Measurements from ENCODE around the gene CCDC188.
A peak's percentile ranks its signal among the peaks of the same experiment; 100 is the strongest.

CCDC188 gene

GRCh38 chr22:20111689-20112622 lies 38.9 kb downstream of the CCDC188 start:
- no peak overlapping the region for H3K4me3 ChIP-seq (ENCODE audit: low read depth, low read length)
- POLR2A ChIA-PET, result interaction anchor here (0.7 to 1.5 kb wide), 5 partner anchors 10 to 146 kb away, joined by 3 to 6 read pairs (median 4); partner anchors contain the start of gene DGCR8
- no peaks in the 10 kb centered on the region for H3K9me3 ChIP-seq (ENCODE audit: control insufficient read depth, insufficient read depth, low read depth, low read length)
- CTCF ChIA-PET, result interaction anchor here (0.6 to 1.1 kb wide), 4 partner anchors 16 to 173 kb away, joined by 3 to 5 read pairs (median 4); no protein-coding TSS in a partner anchor
- peaks cover 4 to 93% of the 10 kb centered on the region in 2 experiments; a peak in 2 of 3 replicates for H3K36me3 ChIP-seq (ENCODE audit: control insufficient read depth in 2 of 2, insufficient read depth in 1 of 2, low read length in 2 of 2)
- no peak overlapping the region; the same call in 1 of the 2 replicates for H3K27ac ChIP-seq (ENCODE audit: extremely low read depth, low read depth, low read length)
- TF ChIP-seq SCRT2 (tag by site-specific recombination; IDR thresholded peaks at IDR 0.05) (peak; percentile 70), ZIC2 (tag by site-specific recombination; IDR thresholded peaks at IDR 0.05) (peak; percentile 58), SCRT1 (tag by site-specific recombination; IDR thresholded peaks at IDR 0.05; ENCODE audit: borderline replicate concordance) (peak; percentile 85), GLIS2 (tag by site-specific recombination; IDR thresholded peaks at IDR 0.05) (peak; percentile 40; the same call in 1 of the 2 replicates), HIC1 (tag by site-specific recombination; IDR thresholded peaks at IDR 0.05) (peak; percentile 73; the same call in 1 of the 2 replicates), ZNF404 (tag by site-specific recombination; IDR thresholded peaks at IDR 0.05) (no peak), ZBTB20 (tag by site-specific recombination; IDR thresholded peaks at IDR 0.05) (peak; percentile 39; the same call in 1 of the 2 replicates), ZNF843 (tag by site-specific recombination; IDR thresholded peaks at IDR 0.05) (no peak)
- H3K4me1 ChIP-seq (ENCODE audit: control insufficient read depth, insufficient read depth, low read length), result no peaks in the 10 kb centered on the region

GRCh38 chr22:20111045-20111688 lies 39.7 kb downstream of the CCDC188 start:
- Histone ChIP-seq H3K27ac (ENCODE audit: extremely low read depth, low read depth, low read length) (peak overlapping the region; percentile 18; the same call in 1 of the 2 replicates), H3K4me1 (ENCODE audit: control insufficient read depth, insufficient read depth, low read length) (no peaks in the 10 kb centered on the region), H3K36me3 (ENCODE audit: control insufficient read depth in 2 of 2, insufficient read depth in 1 of 2, low read length in 2 of 2) (peaks cover 4 to 99% of the 10 kb centered on the region in 2 experiments; a peak in 2 of 3 replicates), H3K4me3 (ENCODE audit: low read depth, low read length) (no peak overlapping the region), H3K9me3 (ENCODE audit: control insufficient read depth, insufficient read depth, low read depth, low read length) (no peaks in the 10 kb centered on the region)
- ChIA-PET CTCF (interaction anchor here (0.6 to 1.4 kb wide), 13 partner anchors 9 to 159 kb away, joined by 3 to 7 read pairs (median 3); no protein-coding TSS in a partner anchor), POLR2A (interaction anchor here (0.7 to 1.5 kb wide), 7 partner anchors 15 to 146 kb away, joined by 3 to 5 read pairs (median 3); partner anchors contain the start of gene DGCR8)
- TF ChIP-seq ZNF670 (tag by site-specific recombination; IDR thresholded peaks at IDR 0.05; ENCODE audit: low read depth) (no peak), ZFP37 (tag by site-specific recombination; IDR thresholded peaks at IDR 0.05) (peak; percentile 47; the same call in 1 of the 2 replicates), ZNF423 (tag by site-specific recombination; IDR thresholded peaks at IDR 0.05) (no peak), ZXDB (tag by site-specific recombination; IDR thresholded peaks at IDR 0.05) (peak; percentile 31; the same call in 1 of the 2 replicates), ZFP41 (tag by site-specific recombination; IDR thresholded peaks at IDR 0.05; ENCODE audit: borderline replicate concordance) (no peak), PRDM10 (tag by site-specific recombination; IDR thresholded peaks at IDR 0.05) (no peak), ZNF571 (tag by site-specific recombination; IDR thresholded peaks at IDR 0.05) (no peak), ZNF280D (tag by site-specific recombination; IDR thresholded peaks at IDR 0.05) (no peak), PBX3 (CRISPR knock-in tag; IDR thresholded peaks at IDR 0.05) (no peak), HOXA7 (CRISPR knock-in tag; IDR thresholded peaks at IDR 0.05; ENCODE audit: borderline replicate concordance) (no peak), SCRT2 (tag by site-specific recombination; IDR thresholded peaks at IDR 0.05) (peak; percentile 75), KLF7 (tag by site-specific recombination; IDR thresholded peaks at IDR 0.05; ENCODE audit: borderline replicate concordance) (no peak), ZNF596 (tag by site-specific recombination; IDR thresholded peaks at IDR 0.05) (no peak), ZNF837 (tag by site-specific recombination; IDR thresholded peaks at IDR 0.05) (0 out of 2 replicates have a peak, but pooled peaks have one; percentile 83), ZNF37A (tag by site-specific recombination; IDR thresholded peaks at IDR 0.05) (no peak)
